ENCODE data around the gene TSPAN12. TPM values are rescaled to one million over a fixed set of nuclear protein-coding genes. Genes with fewer than 3 reads are reported as not detected.

Gene TSPAN12
- total and polyA plus RNA-seq, 2 of the 8 experiments (the other 6 are each of a cell fraction or from before 2014, with no cell fraction given): 6.1 to 17.9 TPM

GRCh38 chr7:120864141-120864900 lies 6.4 kb upstream of the TSPAN12 start (continued):
- TF ChIP-seq CHD7 (IDR thresholded peaks at IDR 0.05; ENCODE audit: insufficient replicate concordance, low read length) (no peak), NANOG (IDR thresholded peaks at IDR 0.05; ENCODE audit: insufficient read depth, low read depth, low read length, poor library complexity, severe bottlenecking) (no peak), KDM5A (IDR thresholded peaks at IDR 0.05; ENCODE audit: low read length) (no peak), POLR2A (IDR thresholded peaks at IDR 0.05; ENCODE audit: control extremely low read depth in 1 of 2, low read depth in 2 of 2, low read length in 2 of 2) (no peak), ASH2L (IDR thresholded peaks at IDR 0.05; ENCODE audit: low read length) (no peak)

All from H1 (cell line).